Liver (tissue), 9 donors: ENCODE measurements around the gene NFIX. TPM values are rescaled to one million over a fixed set of nuclear protein-coding genes. Genes with fewer than 3 reads are reported as not detected.

Experiments
- DNase-seq: peaks from one replicate; pipeline ENCODE4 v3.0.0-alpha.2; 2017; ENCODE audit warnings: low spot score
- H3K27ac ChIP-seq, 2 donors: one replicate each; pipeline ENCODE4 v1.7.0; 2013; ENCODE audit warnings: inconsistent platforms in 2 of 2, low read length in 2 of 2, control low read depth in 1 of 2, low read depth in 1 of 2, mild to moderate bottlenecking in 1 of 2
- H3K27me3 ChIP-seq, 4 donors: one replicate each; pipeline versions ENCODE4 v1.6.1 to v1.7.0; 2013; ENCODE audit warnings: low read length in 3 of 4, inconsistent platforms in 1 of 4, mild to moderate bottlenecking in 1 of 4, moderate library complexity in 1 of 4; ENCODE audit not compliant: control insufficient read depth in 4 of 4, insufficient read depth in 4 of 4
- H3K36me3 ChIP-seq, 4 donors: one replicate each; pipeline versions ENCODE4 v1.6.1 to v1.7.0; 2013; ENCODE audit warnings: low read length in 3 of 4, mild to moderate bottlenecking in 3 of 4, low read depth in 1 of 4, moderate library complexity in 1 of 4; ENCODE audit not compliant: control insufficient read depth in 4 of 4, insufficient read depth in 3 of 4
- H3K4me1 ChIP-seq, 4 donors: one replicate each; pipeline versions ENCODE4 v1.6.1 to v1.7.0; 2013; ENCODE audit warnings: low read length in 3 of 4, mild to moderate bottlenecking in 3 of 4, moderate library complexity in 1 of 4; ENCODE audit not compliant: control insufficient read depth in 4 of 4, insufficient read depth in 4 of 4
- H3K4me3 ChIP-seq, 3 donors: one replicate each; pipeline versions ENCODE4 v1.6.1 to v1.7.0; 2013; ENCODE audit warnings: low read length in 3 of 3, control low read depth in 1 of 3, low read depth in 1 of 3, mild to moderate bottlenecking in 1 of 3
- H3K9ac ChIP-seq, 2 donors: one replicate each; pipeline ENCODE4 v1.7.0; 2013; ENCODE audit warnings: low read length in 2 of 2, mild to moderate bottlenecking in 2 of 2, moderate library complexity in 2 of 2, control low read depth in 1 of 2, low read depth in 1 of 2
- H3K9me3 ChIP-seq, 4 donors: one replicate each; pipeline versions ENCODE4 v1.6.1 to v1.7.0; 2013; ENCODE audit warnings: low read length in 3 of 4; ENCODE audit not compliant: control insufficient read depth in 4 of 4
- EGR1 ChIP-seq, 2 donors: IDR thresholded peaks; 2 replicates each; pipeline ENCODE4 v1.6.1; 2016 to 2018; ENCODE audit warnings: antibody characterized with exemption in 2 of 2, low read depth in 2 of 2
- FOXA1 ChIP-seq: IDR thresholded peaks from 2 replicates; pipeline ENCODE4 v1.6.1; 2016; ENCODE audit warnings: antibody characterized with exemption
- FOXA2 ChIP-seq: IDR thresholded peaks from 2 replicates; pipeline ENCODE4 v1.6.1; 2016; ENCODE audit warnings: antibody characterized with exemption
- GABPA ChIP-seq, 2 donors: IDR thresholded peaks in 1 of 2; conservative IDR thresholded peaks in 1 of 2; 2 replicates each; pipeline ENCODE4 v1.6.1; 2016; ENCODE audit warnings: antibody characterized with exemption in 2 of 2, mild to moderate bottlenecking in 1 of 2, moderate library complexity in 1 of 2
- HNF4A ChIP-seq, 2 donors: conservative IDR thresholded peaks; 2 replicates each; pipeline ENCODE4 v1.6.1; 2016; ENCODE audit warnings: antibody characterized with exemption in 2 of 2, mild to moderate bottlenecking in 2 of 2
- HNF4G ChIP-seq: IDR thresholded peaks from 2 replicates; pipeline ENCODE4 v1.6.1; 2016; ENCODE audit warnings: antibody characterized with exemption
- NR2F2 ChIP-seq: IDR thresholded peaks from 2 replicates; pipeline ENCODE4 v1.6.1; 2016; ENCODE audit warnings: antibody characterized with exemption
- RAD21 ChIP-seq, 2 donors: IDR thresholded peaks; 2 replicates each; pipeline ENCODE4 v1.6.1; 2016; ENCODE audit warnings: antibody characterized with exemption in 2 of 2, mild to moderate bottlenecking in 2 of 2
- RXRA ChIP-seq, 2 donors: IDR thresholded peaks; 2 replicates each; pipeline ENCODE4 v1.6.1; 2017 to 2018; ENCODE audit warnings: antibody characterized with exemption in 2 of 2, mild to moderate bottlenecking in 1 of 2
- SP1 ChIP-seq: IDR thresholded peaks from 2 replicates; pipeline ENCODE4 v1.6.1; 2018; ENCODE audit warnings: antibody characterized with exemption, mild to moderate bottlenecking
- TAF1 ChIP-seq: conservative IDR thresholded peaks from 2 replicates; pipeline ENCODE4 v1.6.1; 2016; ENCODE audit warnings: antibody characterized with exemption, mild to moderate bottlenecking
- YY1 ChIP-seq: IDR thresholded peaks from 2 replicates; pipeline ENCODE4 v1.6.1; 2016; ENCODE audit warnings: antibody characterized with exemption, mild to moderate bottlenecking
- WGBS: extraction: QIAGEN DNeasy Blood & Tissue Kit; methylation state at CpG from one replicate; pipeline ENCODE4 v1.1.7; 2013; 5-methylcytosine and 5-hydroxymethylcytosine counted together
- polyA plus RNA-seq, 2 donors: library from polyadenylated mRNA; stranded (reverse) in 1 of 2; unstranded in 1 of 2; fragments of 200-250 nt in 1 of 2; fragments of >200 nt in 1 of 2; fragmentation: Nextera tagmentation in 1 of 2; extraction: Ambion mirVana in 1 of 2; gene quantifications; one replicate each; pipeline versions ENCODE4 v1.2.1 to v1.2.3, GENCODE V29; 2013 to 2015
- total RNA-seq, 2 donors: library from RNA; depleted of rRNA; stranded (reverse); fragments of >200 nt; gene quantifications; one replicate each; pipeline ENCODE4 v1.2.3, GENCODE V29; 2014
- TF ChIP-seq, protein P1 (sequence below): IDR thresholded peaks from 2 replicates; pipeline ENCODE4 v1.6.1; 2016; ENCODE audit warnings: antibody characterized with exemption, mild to moderate bottlenecking
- TF ChIP-seq, protein P2 (sequence below): IDR thresholded peaks from 2 replicates; pipeline ENCODE4 v1.6.1; 2016; ENCODE audit warnings: antibody characterized with exemption
- TF ChIP-seq, protein P3 (sequence below): fragments of 150-350 bp; IDR thresholded peaks from 2 replicates; pipeline ENCODE4 v1.5.1; 2017; ENCODE audit warnings: improper control_type of control experiment, low read depth, low read length; ENCODE audit not compliant: missing input control
- TF ChIP-seq, protein P4 (sequence below): IDR thresholded peaks from 2 replicates; pipeline ENCODE4 v1.6.1; 2016; ENCODE audit warnings: antibody characterized with exemption
- donor health status: healthy.
- donor health status: healthy.
- donor health status: healthy.
- donor health status: healthy.
- donor health status: healthy.

Gene NFIX
- total and polyA plus RNA-seq, 4 donors = 3.3 to 18.4 (median 12.6) TPM

DNA sequence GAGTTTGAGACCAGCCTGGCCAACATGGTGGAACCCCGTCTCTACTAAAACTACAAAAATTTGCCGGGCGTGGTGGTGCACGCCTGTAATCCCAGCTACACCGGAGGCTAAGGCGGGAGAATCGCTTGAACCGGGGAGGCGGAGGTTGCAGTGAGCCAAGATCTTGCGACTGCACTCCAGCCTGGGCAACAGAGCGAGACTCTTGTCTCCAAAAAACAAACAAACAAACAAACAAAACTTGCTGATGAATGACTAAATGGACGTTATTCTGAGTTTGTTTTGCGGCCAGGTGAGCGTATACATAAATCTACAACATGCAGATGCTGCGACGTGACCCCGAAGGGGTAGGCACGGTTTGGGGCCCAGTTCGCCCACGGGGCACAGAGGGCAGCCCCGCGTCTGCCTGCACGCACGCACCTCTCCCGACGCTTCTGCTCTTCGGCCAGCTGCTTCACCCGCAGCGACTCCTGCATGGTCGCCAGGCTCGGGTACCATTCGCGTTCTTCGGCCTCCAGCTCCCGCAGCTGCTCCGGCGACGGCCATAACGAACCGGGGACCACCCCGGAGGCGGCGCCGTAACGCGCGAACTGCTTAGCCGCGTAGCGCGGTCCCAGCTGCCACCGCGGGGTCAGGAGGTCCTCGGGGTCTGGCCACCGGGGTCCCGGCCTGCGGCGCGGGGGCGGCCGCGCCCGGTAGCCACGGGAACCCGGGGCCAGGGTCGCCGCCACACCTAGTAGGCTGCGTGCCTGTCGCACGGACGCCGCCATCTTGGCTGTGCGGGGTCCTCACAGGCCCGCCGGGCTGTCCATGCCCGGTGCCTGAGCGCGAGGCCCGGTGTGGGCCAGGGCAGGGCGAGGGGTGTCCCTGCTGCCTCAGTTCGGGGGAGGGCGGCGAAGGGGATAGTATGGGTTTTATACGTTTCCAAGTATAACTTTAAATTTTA is 38.6 kb upstream of the NFIX start, which contains the start of gene GADD45GIP1:
Gene GADD45GIP1, minus strand, starts transcription at position 778 of the 943 bp plus-strand sequence. Its CDS starts 11 bp downstream, at position 767.
- H3K27ac ChIP-seq = peak within 1 kb of the TSS; percentile 80 to 89
- peaks cover 0 to 15% (median 8%) of the 10 kb centered on the region in 4 donors for H3K36me3 ChIP-seq
- H3K9me3 ChIP-seq = no peaks in the 10 kb centered on the region
- H3K9ac ChIP-seq = peak within 1 kb of the TSS; percentile 32 to 85
- peaks cover 5 to 18% (median 14%) of the 10 kb centered on the region in 4 donors for H3K4me1 ChIP-seq
- H3K4me3 ChIP-seq = peak within 1 kb of the TSS; percentile 51 to 99 (median 85)
- 4% methylated on average over 84 of the region's 84 CpGs for WGBS
- TF ChIP-seq FOXA2 (no peak), YY1 (peak; percentile 96), HNF4G (no peak), RXRA (IDR thresholded peaks at IDR 0.05) (peak in 1 of 2 donors; percentile 5), HNF4A (conservative IDR thresholded peaks at IDR 0.05) (no peak), GABPA (IDR thresholded peaks at IDR 0.05 in 1 of 2, conservative IDR thresholded peaks at IDR 0.05 in 1 of 2) (no peak), RAD21 (IDR thresholded peaks at IDR 0.05) (no peak), FOXA1 (no peak), TAF1 (no peak), EGR1 (IDR thresholded peaks at IDR 0.05; ENCODE audit: low read depth in 2 of 2) (no peak), SP1 (no peak), NR2F2 (no peak)
- TF ChIP-seq, protein P1, sequence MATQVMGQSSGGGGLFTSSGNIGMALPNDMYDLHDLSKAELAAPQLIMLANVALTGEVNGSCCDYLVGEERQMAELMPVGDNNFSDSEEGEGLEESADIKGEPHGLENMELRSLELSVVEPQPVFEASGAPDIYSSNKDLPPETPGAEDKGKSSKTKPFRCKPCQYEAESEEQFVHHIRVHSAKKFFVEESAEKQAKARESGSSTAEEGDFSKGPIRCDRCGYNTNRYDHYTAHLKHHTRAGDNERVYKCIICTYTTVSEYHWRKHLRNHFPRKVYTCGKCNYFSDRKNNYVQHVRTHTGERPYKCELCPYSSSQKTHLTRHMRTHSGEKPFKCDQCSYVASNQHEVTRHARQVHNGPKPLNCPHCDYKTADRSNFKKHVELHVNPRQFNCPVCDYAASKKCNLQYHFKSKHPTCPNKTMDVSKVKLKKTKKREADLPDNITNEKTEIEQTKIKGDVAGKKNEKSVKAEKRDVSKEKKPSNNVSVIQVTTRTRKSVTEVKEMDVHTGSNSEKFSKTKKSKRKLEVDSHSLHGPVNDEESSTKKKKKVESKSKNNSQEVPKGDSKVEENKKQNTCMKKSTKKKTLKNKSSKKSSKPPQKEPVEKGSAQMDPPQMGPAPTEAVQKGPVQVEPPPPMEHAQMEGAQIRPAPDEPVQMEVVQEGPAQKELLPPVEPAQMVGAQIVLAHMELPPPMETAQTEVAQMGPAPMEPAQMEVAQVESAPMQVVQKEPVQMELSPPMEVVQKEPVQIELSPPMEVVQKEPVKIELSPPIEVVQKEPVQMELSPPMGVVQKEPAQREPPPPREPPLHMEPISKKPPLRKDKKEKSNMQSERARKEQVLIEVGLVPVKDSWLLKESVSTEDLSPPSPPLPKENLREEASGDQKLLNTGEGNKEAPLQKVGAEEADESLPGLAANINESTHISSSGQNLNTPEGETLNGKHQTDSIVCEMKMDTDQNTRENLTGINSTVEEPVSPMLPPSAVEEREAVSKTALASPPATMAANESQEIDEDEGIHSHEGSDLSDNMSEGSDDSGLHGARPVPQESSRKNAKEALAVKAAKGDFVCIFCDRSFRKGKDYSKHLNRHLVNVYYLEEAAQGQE = peak; percentile 59
- TF ChIP-seq, protein P2, sequence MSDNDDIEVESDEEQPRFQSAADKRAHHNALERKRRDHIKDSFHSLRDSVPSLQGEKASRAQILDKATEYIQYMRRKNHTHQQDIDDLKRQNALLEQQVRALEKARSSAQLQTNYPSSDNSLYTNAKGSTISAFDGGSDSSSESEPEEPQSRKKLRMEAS = no peak
- TF ChIP-seq, protein P3, sequence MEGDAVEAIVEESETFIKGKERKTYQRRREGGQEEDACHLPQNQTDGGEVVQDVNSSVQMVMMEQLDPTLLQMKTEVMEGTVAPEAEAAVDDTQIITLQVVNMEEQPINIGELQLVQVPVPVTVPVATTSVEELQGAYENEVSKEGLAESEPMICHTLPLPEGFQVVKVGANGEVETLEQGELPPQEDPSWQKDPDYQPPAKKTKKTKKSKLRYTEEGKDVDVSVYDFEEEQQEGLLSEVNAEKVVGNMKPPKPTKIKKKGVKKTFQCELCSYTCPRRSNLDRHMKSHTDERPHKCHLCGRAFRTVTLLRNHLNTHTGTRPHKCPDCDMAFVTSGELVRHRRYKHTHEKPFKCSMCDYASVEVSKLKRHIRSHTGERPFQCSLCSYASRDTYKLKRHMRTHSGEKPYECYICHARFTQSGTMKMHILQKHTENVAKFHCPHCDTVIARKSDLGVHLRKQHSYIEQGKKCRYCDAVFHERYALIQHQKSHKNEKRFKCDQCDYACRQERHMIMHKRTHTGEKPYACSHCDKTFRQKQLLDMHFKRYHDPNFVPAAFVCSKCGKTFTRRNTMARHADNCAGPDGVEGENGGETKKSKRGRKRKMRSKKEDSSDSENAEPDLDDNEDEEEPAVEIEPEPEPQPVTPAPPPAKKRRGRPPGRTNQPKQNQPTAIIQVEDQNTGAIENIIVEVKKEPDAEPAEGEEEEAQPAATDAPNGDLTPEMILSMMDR = no peak
- TF ChIP-seq, protein P4, sequence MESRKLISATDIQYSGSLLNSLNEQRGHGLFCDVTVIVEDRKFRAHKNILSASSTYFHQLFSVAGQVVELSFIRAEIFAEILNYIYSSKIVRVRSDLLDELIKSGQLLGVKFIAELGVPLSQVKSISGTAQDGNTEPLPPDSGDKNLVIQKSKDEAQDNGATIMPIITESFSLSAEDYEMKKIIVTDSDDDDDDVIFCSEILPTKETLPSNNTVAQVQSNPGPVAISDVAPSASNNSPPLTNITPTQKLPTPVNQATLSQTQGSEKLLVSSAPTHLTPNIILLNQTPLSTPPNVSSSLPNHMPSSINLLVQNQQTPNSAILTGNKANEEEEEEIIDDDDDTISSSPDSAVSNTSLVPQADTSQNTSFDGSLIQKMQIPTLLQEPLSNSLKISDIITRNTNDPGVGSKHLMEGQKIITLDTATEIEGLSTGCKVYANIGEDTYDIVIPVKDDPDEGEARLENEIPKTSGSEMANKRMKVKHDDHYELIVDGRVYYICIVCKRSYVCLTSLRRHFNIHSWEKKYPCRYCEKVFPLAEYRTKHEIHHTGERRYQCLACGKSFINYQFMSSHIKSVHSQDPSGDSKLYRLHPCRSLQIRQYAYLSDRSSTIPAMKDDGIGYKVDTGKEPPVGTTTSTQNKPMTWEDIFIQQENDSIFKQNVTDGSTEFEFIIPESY = no peak
- no peaks in the 10 kb centered on the region for H3K27me3 ChIP-seq
- peak; percentile 84 for DNase-seq
